Measurements from ENCODE around the gene CLTRN.

The CLTRN gene

GRCh38 chrX:15579778-15580747, 84.5 kb downstream of the CLTRN start:
- H3K4me2 ChIP-seq (ENCODE audit: low read length) = no peak overlapping the region
- no peaks in the 10 kb centered on the region for H3K79me2 ChIP-seq (ENCODE audit: control insufficient read depth, low read length)
- H3F3A ChIP-seq (ENCODE audit: control insufficient read depth, insufficient read depth) = no peaks in the 10 kb centered on the region
- TF ChIP-seq CTCF (IDR thresholded peaks at IDR 0.05; ENCODE audit: low read depth, low read length, poor library complexity, severe bottlenecking) (no peak), EZH2phosphoT487 (IDR thresholded peaks at IDR 0.05; ENCODE audit: borderline replicate concordance, low read length) (no peak)
- no peaks in the 10 kb centered on the region for H3K36me3 ChIP-seq (ENCODE audit: control insufficient read depth, low read length)
- no peaks in the 10 kb centered on the region for H3K27me3 ChIP-seq (ENCODE audit: control insufficient read depth, low read length)
- H3K4me3 ChIP-seq (ENCODE audit: low read length) = no peak overlapping the region
- no peaks in the 10 kb centered on the region for H3K4me1 ChIP-seq (ENCODE audit: control insufficient read depth, low read length)
- H3K27ac ChIP-seq (ENCODE audit: low read depth, low read length) = no peak overlapping the region
- no peaks in the 10 kb centered on the region for H4K20me1 ChIP-seq (ENCODE audit: control insufficient read depth, insufficient read depth, low read depth, low read length)
- no peaks in the 10 kb centered on the region for H3K9me2 ChIP-seq (replicated peaks; ENCODE audit: control insufficient read depth, low read length)
- H3K9me3 ChIP-seq (ENCODE audit: control insufficient read depth, insufficient read depth, low read length) = no peaks in the 10 kb centered on the region
